ENCODE data around the gene GPC6. TPM values are rescaled to one million over a fixed set of nuclear protein-coding genes. Genes with fewer than 3 reads are reported as not detected.

The GPC6 gene
- polyA plus RNA-seq, 1 of the 3 experiments (the other 2 are of a cell fraction) = 6.7 TPM

GRCh38 chr13:93674337-93674755, 447.7 kb downstream of the GPC6 start (continued):
- TF ChIP-seq YY1 (IDR thresholded peaks at IDR 0.05; ENCODE audit: low read depth) (no peak), MXI1 (IDR thresholded peaks at IDR 0.05; ENCODE audit: low read depth, low read length) (no peak; the same call in 1 of the 2 replicates), FOXJ3 (CRISPR knock-in tag; IDR thresholded peaks at IDR 0.05) (peak; percentile 98), IRF3 (IDR thresholded peaks at IDR 0.05; ENCODE audit: low read depth, low read length) (no peak), USF1 (IDR thresholded peaks at IDR 0.05; ENCODE audit: borderline replicate concordance, low read depth) (no peak), NFIC (IDR thresholded peaks at IDR 0.05; ENCODE audit: borderline replicate concordance) (no peak), SMC3 (IDR thresholded peaks at IDR 0.05; ENCODE audit: low read depth, low read length) (peak; percentile 2; the same call in 1 of the 2 replicates), FOXM1 (IDR thresholded peaks at IDR 0.05; ENCODE audit: low read depth) (no peak)

GRCh38 chr13:93680329-93680728, 453.7 kb downstream of the GPC6 start:
- POLR2A ChIA-PET = no interaction called here
- H3K9ac ChIP-seq = no peak overlapping the region
- 94% methylated on average over 2 of the region's 2 CpGs for WGBS (ENCODE audit: low lambda C conversion rate)

GRCh38 chr13:93685900-93686299, 459.3 kb downstream of the GPC6 start:
- no peaks in the 10 kb centered on the region; the same call in 1 of the 2 replicates for H3K9me2 ChIP-seq
- H3K9me3 ChIP-seq = no peaks in the 10 kb centered on the region
- ChIA-PET CTCF (no interaction called here), POLR2A (no interaction called here)
- no peaks in the 10 kb centered on the region for H3K27me3 ChIP-seq (ENCODE audit: insufficient read depth)
- H3K27ac ChIP-seq (ENCODE audit: low read depth in 2 of 2, low read length in 1 of 2) = no peak overlapping the region
- no peak overlapping the region for H3K9ac ChIP-seq
- no peaks in the 10 kb centered on the region for H3K79me2 ChIP-seq (ENCODE audit: insufficient read depth)
- no peaks in the 10 kb centered on the region for H3F3A ChIP-seq (replicated peaks; ENCODE audit: insufficient read depth)
- peaks cover 0 to 2% of the 10 kb centered on the region in 2 experiments; a peak in 2 of 4 replicates for H3K4me1 ChIP-seq (ENCODE audit: control insufficient read depth in 1 of 2, insufficient read depth in 2 of 2, low read depth in 1 of 2, low read length in 1 of 2)
- no peak overlapping the region for H2AFZ ChIP-seq (ENCODE audit: low read depth)
- no peaks in the 10 kb centered on the region for H4K20me1 ChIP-seq (ENCODE audit: insufficient read depth)
- H3K4me3 ChIP-seq (ENCODE audit: low read depth in 2 of 2, low read length in 1 of 2) = no peak overlapping the region
- no peak overlapping the region for H3K4me2 ChIP-seq
- no peaks in the 10 kb centered on the region for H3K36me3 ChIP-seq (replicated peaks in 1 of 2; ENCODE audit: control insufficient read depth in 1 of 2, insufficient read depth in 2 of 2, low read length in 1 of 2)
- no peak for DNase-seq
- 83% methylated on average over 1 of the region's 1 CpG for WGBS (ENCODE audit: low lambda C conversion rate)
- no peak for TF ChIP-seq NRF1 (IDR thresholded peaks at IDR 0.05; ENCODE audit: low read depth, low read length)
- no peak for TF ChIP-seq ZBTB33 (IDR thresholded peaks at IDR 0.05; ENCODE audit: borderline replicate concordance, low read depth)
- no peak for TF ChIP-seq EZH2phosphoT487 (IDR thresholded peaks at IDR 0.05; ENCODE audit: borderline replicate concordance, low read depth)
- TF ChIP-seq POLR2AphosphoS5 (IDR thresholded peaks at IDR 0.05; ENCODE audit: low read depth, low read length) = no peak
- TF ChIP-seq USF2 (IDR thresholded peaks at IDR 0.05; ENCODE audit: borderline replicate concordance, low read depth, low read length) = no peak
- TF ChIP-seq REST (IDR thresholded peaks at IDR 0.05; ENCODE audit: low read depth, low read length) = no peak
- TF ChIP-seq MAX (IDR thresholded peaks at IDR 0.05; ENCODE audit: low read depth) = no peak
- TF ChIP-seq RCOR1 (IDR thresholded peaks at IDR 0.05; ENCODE audit: low read length) = no peak
- TF ChIP-seq TEAD4 (IDR thresholded peaks at IDR 0.05; ENCODE audit: borderline replicate concordance, insufficient read depth) = no peak

More at GRCh38 chr13:93680329-93680728, 453.7 kb downstream of the GPC6 start:
- Histone ChIP-seq H3F3A (replicated peaks; ENCODE audit: insufficient read depth) (no peaks in the 10 kb centered on the region), H3K36me3 (replicated peaks in 1 of 2; ENCODE audit: control insufficient read depth in 1 of 2, insufficient read depth in 2 of 2, low read length in 1 of 2) (no peaks in the 10 kb centered on the region), H3K4me2 (no peak overlapping the region), H3K9me3 (no peaks in the 10 kb centered on the region), H3K9me2 (no peaks in the 10 kb centered on the region), H3K4me3 (ENCODE audit: low read depth in 2 of 2, low read length in 1 of 2) (no peak overlapping the region), H4K20me1 (ENCODE audit: insufficient read depth) (no peaks in the 10 kb centered on the region), H3K79me2 (ENCODE audit: insufficient read depth) (no peaks in the 10 kb centered on the region), H3K4me1 (ENCODE audit: control insufficient read depth in 1 of 2, insufficient read depth in 2 of 2, low read depth in 1 of 2, low read length in 1 of 2) (peaks cover 0 to 4% of the 10 kb centered on the region in 2 experiments; a peak in 2 of 4 replicates), H3K27me3 (ENCODE audit: insufficient read depth) (no peaks in the 10 kb centered on the region), H2AFZ (ENCODE audit: low read depth) (no peak overlapping the region), H3K27ac (ENCODE audit: low read depth in 2 of 2, low read length in 1 of 2) (peak overlapping the region in 1 of 2 experiments; percentile 47; a peak in 2 of 4 replicates)
- no peak for DNase-seq
- CTCF ChIA-PET = no interaction called here
- no peak for TF ChIP-seq NFIC (IDR thresholded peaks at IDR 0.05; ENCODE audit: borderline replicate concordance)
